HG03575 (cell line): Measurements from ENCODE around the gene GADL1.

Source experiments
- ATAC-seq: cut with Tn5 transposase; IDR thresholded peaks from one replicate; pipeline ENCODE4 v1.9.1; 2021; ENCODE audit not compliant: unreplicated experiment, insufficient number of reproducible peaks, low FRiP score; ENCODE audit errors: extremely low read depth

GADL1 gene

GRCh38 chr3:30741889-30742288 lies 152.6 kb downstream of the GADL1 start:
- ATAC-seq = no peak

GRCh38 chr3:30738605-30739004 lies 155.9 kb downstream of the GADL1 start:
- no peak for ATAC-seq

- no peak for ATAC-seq
Measured at GRCh38 chr3:30737743-30738499, 156.5 kb downstream of the GADL1 start.

- ATAC-seq = no peak
Measured at GRCh38 chr3:30733696-30734095, 160.8 kb downstream of the GADL1 start.

GRCh38 chr3:30733209-30733608 lies 161.3 kb downstream of the GADL1 start:
- ATAC-seq = no peak

- no peak for ATAC-seq
Measured at GRCh38 chr3:30730967-30731366, 163.5 kb downstream of the GADL1 start.

GRCh38 chr3:30729936-30730335 lies 164.5 kb downstream of the GADL1 start:
- ATAC-seq = no peak

- ATAC-seq = no peak
Measured at GRCh38 chr3:30729512-30729911, 164.9 kb downstream of the GADL1 start.

GRCh38 chr3:30728143-30728542 lies 166.3 kb downstream of the GADL1 start:
- ATAC-seq = no peak

- ATAC-seq = no peak
Measured at GRCh38 chr3:30724863-30725262, 169.6 kb downstream of the GADL1 start.

GRCh38 chr3:30723211-30723610 lies 171.2 kb downstream of the GADL1 start:
- no peak for ATAC-seq

- no peak for ATAC-seq
Measured at GRCh38 chr3:30721314-30721634, 173.2 kb downstream of the GADL1 start.

GRCh38 chr3:30720586-30721313 lies 173.7 kb downstream of the GADL1 start:
- ATAC-seq = no peak

GRCh38 chr3:30719536-30719935 lies 174.9 kb downstream of the GADL1 start:
- ATAC-seq = no peak

- no peak for ATAC-seq
Measured at GRCh38 chr3:30713885-30714503, 180.5 kb downstream of the GADL1 start.

- ATAC-seq = no peak
Measured at GRCh38 chr3:30712991-30713390, 181.5 kb downstream of the GADL1 start.

- ATAC-seq = no peak
Measured at GRCh38 chr3:30711867-30712266, 182.6 kb downstream of the GADL1 start.

GRCh38 chr3:30711151-30711550 lies 183.3 kb downstream of the GADL1 start:
- no peak for ATAC-seq

GRCh38 chr3:30710017-30710416 lies 184.4 kb downstream of the GADL1 start:
- ATAC-seq = no peak

- no peak for ATAC-seq
Measured at GRCh38 chr3:30708472-30708871, 186.0 kb downstream of the GADL1 start.
